CD4-positive, CD25-positive, alpha-beta regulatory T cell (primary cell): ENCODE data around the gene IFNA17. TPM values are rescaled to one million over a fixed set of nuclear protein-coding genes. Genes with fewer than 3 reads are reported as not detected.
"Not testable (repeated sequence)": the region's sequence is repeated elsewhere in the genome, so short reads cannot be mapped to it uniquely, and the experiment has no call there.

Experiments
- ATAC-seq, 2 donors: fragments of 150-1000 bp; cut with Tn5 transposase; one replicate each; pipeline ENCODE4 v1.10.0; 2021; ENCODE audit warnings: low read depth in 2 of 2, moderate number of reproducible peaks in 2 of 2, moderate library complexity in 1 of 2
- DNase-seq, 3 donors: peaks; one replicate each; pipeline versions ENCODE4 v3.0.0 to v3.0.0-alpha.2; 2012 to 2022; ENCODE audit warnings: mixed read lengths in 1 of 3
- H3K27ac ChIP-seq: one replicate; pipeline ENCODE4 v1.7.0; 2013; ENCODE audit warnings: mild to moderate bottlenecking, low read length; ENCODE audit not compliant: insufficient read depth, poor library complexity, severe bottlenecking
- H3K27me3 ChIP-seq: one replicate; pipeline ENCODE4 v1.7.0; 2013; ENCODE audit warnings: low read length; ENCODE audit not compliant: control insufficient read depth, insufficient read depth
- H3K36me3 ChIP-seq: one replicate; pipeline ENCODE4 v1.7.0; 2013; ENCODE audit warnings: mild to moderate bottlenecking, low read length, moderate library complexity; ENCODE audit not compliant: control insufficient read depth, insufficient read depth
- H3K4me1 ChIP-seq: 2 replicates; pipeline ENCODE4 v1.7.0; 2013; ENCODE audit warnings: mild to moderate bottlenecking, low read length; ENCODE audit not compliant: insufficient read depth, control insufficient read depth, poor library complexity, severe bottlenecking
- H3K4me3 ChIP-seq: one replicate; pipeline ENCODE4 v1.7.0; 2013; ENCODE audit warnings: low read depth, mild to moderate bottlenecking, low read length, moderate library complexity
- H3K9me3 ChIP-seq, 2 experiments: 1 replicate in 1 of 2; 2 replicates in 1 of 2; pipeline ENCODE4 v1.7.0; 2013; ENCODE audit warnings: low read length in 2 of 2, mild to moderate bottlenecking in 1 of 2, moderate library complexity in 1 of 2; ENCODE audit not compliant: control insufficient read depth in 2 of 2
- H3K27ac Mint-ChIP-seq, 3 donors: one replicate each; pipeline ENCODE4 v1.8.0; 2020 to 2022; ENCODE audit warnings: mild to moderate bottlenecking in 3 of 3, mixed read lengths in 3 of 3, moderate library complexity in 2 of 3
- H3K27me3 Mint-ChIP-seq: one replicate; pipeline ENCODE4 v1.8.0; 2022; ENCODE audit warnings: mild to moderate bottlenecking, mixed read lengths
- H3K36me3 Mint-ChIP-seq: one replicate; pipeline ENCODE4 v1.8.0; 2020; ENCODE audit warnings: mixed read lengths
- H3K4me1 Mint-ChIP-seq, 4 donors: one replicate each; pipeline ENCODE4 v1.8.0; 2020 to 2022; ENCODE audit warnings: mixed read lengths in 4 of 4, mild to moderate bottlenecking in 1 of 4
- H3K4me3 Mint-ChIP-seq, 4 donors: one replicate each; pipeline ENCODE4 v1.8.0; 2020 to 2022; ENCODE audit warnings: mild to moderate bottlenecking in 4 of 4, mixed read lengths in 4 of 4, moderate library complexity in 3 of 4
- H3K9me3 Mint-ChIP-seq, 7 donors: one replicate each; pipeline ENCODE4 v1.8.0; 2020 to 2022; ENCODE audit warnings: mixed read lengths in 7 of 7, mild to moderate bottlenecking in 3 of 7, moderate library complexity in 2 of 7
- polyA plus RNA-seq, 4 donors: library from polyadenylated mRNA; unstranded; fragments of 300-500 nt; fragmentation: Illumina TruSeq; gene quantifications; one replicate each; pipeline ENCODE4 v1.2.3, GENCODE V29; 2021
- total RNA-seq: library from RNA; stranded (reverse); gene quantifications from one replicate; pipeline ENCODE4 v1.2.3, GENCODE V29; 2022

IFNA17 gene
- total and polyA plus RNA-seq, 5 donors from 2014 or later, result not detected

GRCh38 chr9:21252721-21253547 is 24.9 kb upstream of the IFNA17 start:
- ATAC-seq (peak in 1 of 2 donors; percentile 55), DNase-seq (peak in 2 of 3 donors; percentile 2 to 23)
- no peaks in the 10 kb centered on the region for H3K9me3 Mint-ChIP-seq
- no peaks in the 10 kb centered on the region for H3K36me3 Mint-ChIP-seq
- Histone ChIP-seq H3K27me3 (peaks cover 3% of the 10 kb centered on the region), H3K4me1 (no peaks in the 10 kb centered on the region), H3K27ac (no peak overlapping the region), H3K4me3 (no peak overlapping the region), H3K36me3 (no peaks in the 10 kb centered on the region), H3K9me3 (no peaks in the 10 kb centered on the region)
- H3K27me3 Mint-ChIP-seq, result peaks cover 29% of the 10 kb centered on the region
- no peak overlapping the region for H3K4me3 Mint-ChIP-seq
- H3K4me1 Mint-ChIP-seq, result peaks cover 0 to 5% (median 4%) of the 10 kb centered on the region in 4 donors
- peak overlapping the region in 2 of 3 donors; percentile 6 to 39 for H3K27ac Mint-ChIP-seq

GRCh38 chr9:21251638-21252037 is 23.6 kb upstream of the IFNA17 start:
- Histone ChIP-seq H3K36me3 (no peaks in the 10 kb centered on the region), H3K4me1 (no peaks in the 10 kb centered on the region), H3K9me3 (no peaks in the 10 kb centered on the region), H3K27ac (no peak overlapping the region), H3K27me3 (peaks cover 3% of the 10 kb centered on the region), H3K4me3 (no peak overlapping the region)
- H3K27me3 Mint-ChIP-seq, result peaks cover 28% of the 10 kb centered on the region
- no peak overlapping the region for H3K27ac Mint-ChIP-seq
- peaks cover 0 to 5% (median 4%) of the 10 kb centered on the region in 4 donors for H3K4me1 Mint-ChIP-seq
- ATAC-seq (no peak), DNase-seq (no peak)
- H3K4me3 Mint-ChIP-seq, result no peak overlapping the region
- no peaks in the 10 kb centered on the region for H3K9me3 Mint-ChIP-seq
- H3K36me3 Mint-ChIP-seq, result no peaks in the 10 kb centered on the region

DNA sequence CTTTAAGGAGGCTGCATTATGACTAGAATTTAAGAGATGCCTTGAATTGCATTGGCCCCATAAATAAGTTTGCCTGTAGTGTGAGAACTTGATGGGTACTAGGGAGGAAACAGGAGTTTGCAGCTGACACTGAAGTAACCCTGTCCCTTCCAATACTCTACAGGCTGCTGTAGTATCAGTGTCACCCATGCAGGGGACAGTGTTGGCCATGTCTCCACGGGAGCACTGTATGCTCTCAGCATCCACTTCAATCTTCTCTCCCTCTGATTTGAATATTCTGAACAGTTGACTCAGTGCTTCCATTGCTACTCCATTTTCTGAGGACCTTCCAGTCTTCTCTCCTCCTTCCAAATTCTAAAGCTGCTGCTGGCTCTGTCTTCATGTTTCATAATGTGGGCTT is 23.2 kb upstream of the IFNA17 start:
- Mint-ChIP-seq H3K4me3 (no peak overlapping the region), H3K27me3 (peaks cover 24% of the 10 kb centered on the region), H3K27ac (no peak overlapping the region), H3K4me1 (peaks cover 0 to 5% (median 4%) of the 10 kb centered on the region in 4 donors), H3K36me3 (no peaks in the 10 kb centered on the region), H3K9me3 (peaks cover 0 to 2% (median 0%) of the 10 kb centered on the region in 7 donors)
- H3K27me3 ChIP-seq, result peaks cover 3% of the 10 kb centered on the region
- no peaks in the 10 kb centered on the region for H3K4me1 ChIP-seq
- H3K36me3 ChIP-seq, result no peaks in the 10 kb centered on the region
- no peak overlapping the region for H3K27ac ChIP-seq
- no peak for ATAC-seq
- H3K9me3 ChIP-seq, result no peaks in the 10 kb centered on the region
- DNase-seq, result no peak
- no peak overlapping the region for H3K4me3 ChIP-seq

GRCh38 chr9:21244836-21245235 is 16.8 kb upstream of the IFNA17 start:
- Mint-ChIP-seq H3K9me3 (peaks cover 0 to 5% (median 0%) of the 10 kb centered on the region in 7 donors), H3K27ac (no peak overlapping the region), H3K36me3 (no peaks in the 10 kb centered on the region), H3K4me1 (no peaks in the 10 kb centered on the region), H3K27me3 (peaks cover 21% of the 10 kb centered on the region), H3K4me3 (no peak overlapping the region)
- Histone ChIP-seq H3K4me3 (no peak overlapping the region), H3K36me3 (no peaks in the 10 kb centered on the region), H3K4me1 (no peaks in the 10 kb centered on the region), H3K27ac (no peak overlapping the region), H3K27me3 (peaks cover 5% of the 10 kb centered on the region), H3K9me3 (no peaks in the 10 kb centered on the region)
- DNase-seq, result no peak
- ATAC-seq, result no peak

DNA sequence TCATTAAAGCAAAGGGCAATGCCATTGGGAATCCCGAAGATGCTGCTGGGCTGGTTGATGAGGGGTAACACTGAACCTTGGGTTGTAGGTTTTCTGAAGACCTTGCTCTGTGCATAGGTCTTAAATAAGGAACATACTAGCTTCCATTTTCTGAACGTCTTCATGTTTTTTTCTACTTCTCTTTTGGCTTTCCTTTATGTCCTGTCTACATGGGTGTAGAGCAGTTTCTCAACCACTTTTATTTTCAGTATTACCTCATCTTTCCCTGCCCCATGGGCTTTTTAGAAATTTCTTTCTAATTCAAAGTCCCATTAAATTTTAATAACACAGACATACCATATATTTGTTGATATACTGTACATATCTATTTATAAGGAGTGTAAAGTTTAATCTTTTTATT is 11.9 kb upstream of the IFNA17 start, which contains the start of gene IFNA14:
IFNA14 (minus strand) TSS at position 95 of the 400 bp plus-strand sequence; CDS start at position 25, 70 bp downstream.
- Histone ChIP-seq H3K4me3 (no peak within 1 kb of the TSS), H3K36me3 (no peaks in the 10 kb centered on the region), H3K27ac (no peak within 1 kb of the TSS), H3K4me1 (no peaks in the 10 kb centered on the region), H3K27me3 (peaks cover 11% of the 10 kb centered on the region), H3K9me3 (no peaks in the 10 kb centered on the region)
- H3K36me3 Mint-ChIP-seq, result no peaks in the 10 kb centered on the region
- H3K4me3 Mint-ChIP-seq, result no peak within 1 kb of the TSS
- peaks cover 33% of the 10 kb centered on the region for H3K27me3 Mint-ChIP-seq
- H3K4me1 Mint-ChIP-seq, result peaks cover 0 to 6% (median 2%) of the 10 kb centered on the region in 4 donors
- H3K9me3 Mint-ChIP-seq, result peaks cover 0 to 2% (median 0%) of the 10 kb centered on the region in 7 donors
- DNase-seq, result no peak
- no peak within 1 kb of the TSS for H3K27ac Mint-ChIP-seq
- ATAC-seq, result no peak

DNA sequence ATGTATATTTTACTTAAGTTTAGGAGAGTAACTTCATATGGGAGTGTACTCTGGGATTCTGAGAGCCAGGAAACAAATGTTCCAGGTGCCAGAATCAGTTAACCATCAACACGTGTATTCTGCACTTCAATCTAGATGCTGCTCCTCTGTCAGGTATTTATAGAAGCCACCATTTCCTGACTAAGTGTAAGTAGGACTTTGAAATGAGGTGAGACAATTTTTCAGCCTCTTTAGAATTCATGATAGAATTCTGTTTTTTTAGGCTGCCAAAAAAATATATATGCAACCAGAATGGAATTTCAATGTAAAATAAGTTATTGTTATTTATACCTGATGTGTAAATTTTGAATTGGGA is 8.3 kb upstream of the IFNA17 start:
- not testable (repeated sequence) for H3K36me3 Mint-ChIP-seq, H3K36me3 ChIP-seq, ATAC-seq, H3K4me3 Mint-ChIP-seq, H3K4me1 Mint-ChIP-seq, H3K27me3 ChIP-seq, DNase-seq, H3K4me1 ChIP-seq, H3K9me3 Mint-ChIP-seq, H3K4me3 ChIP-seq, H3K27ac ChIP-seq, H3K27ac Mint-ChIP-seq, H3K9me3 ChIP-seq
- peaks cover 30% of the 10 kb centered on the region for H3K27me3 Mint-ChIP-seq

DNA sequence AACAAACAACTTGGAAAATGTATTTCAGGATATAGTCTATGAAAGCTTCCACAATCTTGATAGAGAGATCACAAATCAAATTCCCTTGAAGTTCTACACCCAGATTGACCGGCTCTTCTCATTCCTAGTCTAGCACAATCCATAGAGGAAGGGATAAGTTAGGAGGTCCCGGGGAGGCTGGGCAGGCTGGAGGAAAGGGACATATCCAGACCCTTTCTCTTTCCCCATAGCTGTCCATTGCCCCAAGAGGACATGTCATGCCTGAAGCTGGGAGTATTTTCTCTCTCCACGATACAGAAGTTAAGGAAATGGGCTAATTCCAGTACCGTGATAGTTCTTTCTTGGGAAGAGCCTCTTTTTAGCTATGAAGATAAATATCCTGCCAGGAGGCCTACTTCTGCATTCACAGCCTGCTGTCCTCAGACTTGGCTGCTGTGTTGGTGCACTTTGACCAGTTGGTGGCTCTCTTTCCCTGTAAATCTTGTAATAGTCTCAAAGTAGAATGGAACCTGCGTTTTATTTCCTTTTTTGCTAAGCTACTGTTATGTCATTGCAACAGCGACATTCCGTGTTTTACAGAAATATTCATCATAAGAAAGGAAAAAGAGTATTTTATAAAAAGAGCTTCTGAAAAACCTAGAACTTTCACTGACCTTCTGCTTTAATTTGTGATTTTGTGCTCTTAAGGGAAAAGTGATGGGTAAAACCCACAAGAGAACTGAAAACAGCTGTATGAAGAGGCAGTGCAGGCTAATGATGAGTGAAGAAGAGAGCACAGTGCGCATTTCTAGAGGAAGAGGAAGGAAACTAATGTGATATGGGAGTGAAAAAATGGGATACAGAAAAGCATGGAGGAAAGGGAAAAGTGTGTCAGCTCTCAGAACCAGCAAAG is 7.7 kb upstream of the IFNA17 start:
- not testable (repeated sequence) for H3K36me3 Mint-ChIP-seq, H3K9me3 Mint-ChIP-seq, H3K4me1 ChIP-seq, H3K9me3 ChIP-seq, H3K36me3 ChIP-seq, H3K27me3 ChIP-seq, H3K27ac Mint-ChIP-seq, H3K4me3 ChIP-seq, H3K27ac ChIP-seq, H3K4me1 Mint-ChIP-seq
- ATAC-seq, result peak; percentile 40 to 66
- Mint-ChIP-seq H3K27me3 (peaks cover 30% of the 10 kb centered on the region), H3K4me3 (peak overlapping the region in 2 of 4 donors; percentile 0 to 9)
- DNase-seq, result peak in 2 of 3 donors; percentile 28 to 50
